ENCODE measurements around the gene PAX5. TPM values are rescaled to one million over a fixed set of nuclear protein-coding genes. Genes with fewer than 3 reads are reported as not detected.

The PAX5 gene
- total and polyA plus RNA-seq, 2 donors (not counting 1 experiment from before 2014, with no cell fraction given) = 196 to 275 TPM

GRCh38 chr9:37010180-37010579 is 23.9 kb downstream of the PAX5 start:
- Histone ChIP-seq H3K79me2 (ENCODE audit: control insufficient read depth, insufficient read depth, low read length) (peaks cover 92% of the 10 kb centered on the region), H3K27ac (ENCODE audit: low read length in 2 of 2) (peak overlapping the region; percentile 77 to 83), H4K20me1 (ENCODE audit: control insufficient read depth, insufficient read depth, low read length, poor library complexity, severe bottlenecking) (peaks cover 6% of the 10 kb centered on the region), H3K36me3 (replicated peaks in 1 of 2; ENCODE audit: control extremely low read depth in 1 of 2, control insufficient read depth in 1 of 2, extremely low read depth in 1 of 2, insufficient read depth in 2 of 2, low read length in 1 of 2) (peaks cover 0 to 87% of the 10 kb centered on the region in 2 experiments), H3K27me3 (replicated peaks in 1 of 4; ENCODE audit: control extremely low read depth in 1 of 4, control insufficient read depth in 3 of 4, insufficient read depth in 4 of 4, low read length in 3 of 4) (no peaks in the 10 kb centered on the region), H3K9ac (ENCODE audit: low read length) (peak overlapping the region; percentile 53), H3K4me1 (ENCODE audit: control insufficient read depth in 2 of 2, insufficient read depth in 2 of 2, low read length in 2 of 2) (peaks cover 95 to 97% of the 10 kb centered on the region in 2 donors), H3K4me2 (replicated peaks; ENCODE audit: low read depth, low read length, poor library complexity, severe bottlenecking) (peak overlapping the region; percentile 71), H2AFZ (ENCODE audit: insufficient read depth, low read depth, low read length, poor library complexity, severe bottlenecking) (no peak overlapping the region), H3K4me3 (ENCODE audit: control extremely low read depth in 1 of 5, extremely low read depth in 1 of 5, insufficient read depth in 1 of 5, low read depth in 2 of 5, low read length in 4 of 5) (peak overlapping the region in 3 of 5 experiments; percentile 7 to 40 (median 12)), H3K9me3 (ENCODE audit: control extremely low read depth in 1 of 3, control insufficient read depth in 2 of 3, insufficient read depth in 1 of 3, low read length in 2 of 3) (no peaks in the 10 kb centered on the region)
- H3K27ac Mint-ChIP-seq = peak overlapping the region; percentile 98
- 55% methylated on average over 5 of the region's 7 CpGs for WGBS (ENCODE audit: insufficient coverage)
- CTCF ChIA-PET = interaction anchor here (1.0 to 8.9 kb wide), 9 partner anchors 9 to 137 kb away, joined by 3 to 44 read pairs (median 5); no protein-coding TSS in a partner anchor
- peaks cover 91% of the 10 kb centered on the region for H3K4me1 Mint-ChIP-seq
- no peaks in the 10 kb centered on the region for H3K27me3 Mint-ChIP-seq
- DNase-seq (peak; percentile 39), ATAC-seq (ENCODE audit: low read depth) (peak; percentile 19)
- POLR2A ChIA-PET = interaction anchor here (1.0 to 3.2 kb wide), 6 partner anchors 11 to 25 kb away, joined by 5 to 14 read pairs (median 10); no protein-coding TSS in a partner anchor
- intact Hi-C loops (cut with micrococcal nuclease) = loop anchor here (2.0 kb wide), 1 partner anchor 13 kb away; no protein-coding TSS in a partner anchor
- TF ChIP-seq CTCF (IDR thresholded peaks at IDR 0.05) (no peak), EZH2 (IDR thresholded peaks at IDR 0.05; ENCODE audit: borderline replicate concordance, insufficient read depth, low read depth, low read length, poor library complexity, severe bottlenecking) (no peak)
- no peaks in the 10 kb centered on the region for H3K9me3 Mint-ChIP-seq (ENCODE audit: insufficient read depth)
- H3K4me3 Mint-ChIP-seq = peak overlapping the region; percentile 75

DNA sequence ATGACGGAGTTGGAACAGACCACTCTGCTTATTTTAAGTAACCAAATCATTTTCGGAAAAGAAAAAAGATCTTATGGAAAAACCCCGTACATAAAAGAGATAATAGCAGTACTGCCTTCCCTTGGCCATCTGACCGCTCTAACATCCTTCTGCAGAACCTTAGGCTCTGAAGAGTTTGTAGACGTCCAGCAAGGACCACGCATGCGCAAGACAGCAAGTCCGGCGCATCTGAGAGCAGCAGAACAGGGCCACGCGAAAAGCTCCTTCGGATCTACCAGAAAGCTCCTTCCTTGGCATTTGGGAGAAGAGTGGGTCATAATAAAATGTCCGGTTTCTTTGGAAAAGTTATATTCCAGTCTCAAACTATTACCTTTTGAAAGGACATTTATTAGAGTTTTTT is 26.8 kb downstream of the PAX5 start:
- no peak for TF ChIP-seq EZH2 (IDR thresholded peaks at IDR 0.05; ENCODE audit: borderline replicate concordance, insufficient read depth, low read depth, low read length, poor library complexity, severe bottlenecking)
- TF ChIP-seq CTCF (IDR thresholded peaks at IDR 0.05) = no peak
- H3K9ac ChIP-seq (ENCODE audit: low read length) = no peak overlapping the region
- H3K4me1 Mint-ChIP-seq = peaks cover 93% of the 10 kb centered on the region
- DNase-seq (no peak), ATAC-seq (ENCODE audit: low read depth) (no peak)
- H3K27me3 ChIP-seq (replicated peaks in 1 of 4; ENCODE audit: control extremely low read depth in 1 of 4, control insufficient read depth in 3 of 4, insufficient read depth in 4 of 4, low read length in 3 of 4) = no peaks in the 10 kb centered on the region
- peak overlapping the region; percentile 75 for H3K4me3 Mint-ChIP-seq
- H2AFZ ChIP-seq (ENCODE audit: insufficient read depth, low read depth, low read length, poor library complexity, severe bottlenecking) = no peak overlapping the region
- peak overlapping the region; percentile 81 for H3K4me2 ChIP-seq (replicated peaks; ENCODE audit: low read depth, low read length, poor library complexity, severe bottlenecking)
- intact Hi-C loops (cut with micrococcal nuclease) = no loop called here
- H3K4me3 ChIP-seq (ENCODE audit: control extremely low read depth in 1 of 5, extremely low read depth in 1 of 5, insufficient read depth in 1 of 5, low read depth in 2 of 5, low read length in 4 of 5) = no peak overlapping the region
- H4K20me1 ChIP-seq (ENCODE audit: control insufficient read depth, insufficient read depth, low read length, poor library complexity, severe bottlenecking) = no peaks in the 10 kb centered on the region
- POLR2A ChIA-PET = interaction anchor here (1.5 kb wide), 1 partner anchor 11 kb away, joined by 6 read pairs; no protein-coding TSS in a partner anchor
- CTCF ChIA-PET = interaction anchor here (1.5 to 8.9 kb wide), 4 partner anchors 11 to 192 kb away, joined by 4 to 44 read pairs (median 10); no protein-coding TSS in a partner anchor
- no peaks in the 10 kb centered on the region for H3K9me3 Mint-ChIP-seq (ENCODE audit: insufficient read depth)
- H3K9me3 ChIP-seq (ENCODE audit: control extremely low read depth in 1 of 3, control insufficient read depth in 2 of 3, insufficient read depth in 1 of 3, low read length in 2 of 3) = no peaks in the 10 kb centered on the region
- no peaks in the 10 kb centered on the region for H3K27me3 Mint-ChIP-seq
- H3K4me1 ChIP-seq (ENCODE audit: control insufficient read depth in 2 of 2, insufficient read depth in 2 of 2, low read length in 2 of 2) = peaks cover 95 to 97% of the 10 kb centered on the region in 2 donors
- peaks cover 85% of the 10 kb centered on the region for H3K79me2 ChIP-seq (ENCODE audit: control insufficient read depth, insufficient read depth, low read length)
- H3K36me3 ChIP-seq (replicated peaks in 1 of 2; ENCODE audit: control extremely low read depth in 1 of 2, control insufficient read depth in 1 of 2, extremely low read depth in 1 of 2, insufficient read depth in 2 of 2, low read length in 1 of 2) = peaks cover 0 to 75% of the 10 kb centered on the region in 2 experiments
- WGBS (ENCODE audit: insufficient coverage) = 77% methylated on average over 3 of the region's 13 CpGs
- peak overlapping the region; percentile 99 for H3K27ac Mint-ChIP-seq
- peak overlapping the region; percentile 77 to 83 for H3K27ac ChIP-seq (ENCODE audit: low read length in 2 of 2)

All from B cell (primary cell).